ENCODE results near the gene CCDC32. TPM values are rescaled to one million over a fixed set of nuclear protein-coding genes. Genes with fewer than 3 reads are reported as not detected.

Gene CCDC32
- total RNA-seq, 1 donor from 2014 or later, result 25.6 TPM

GRCh38 chr15:40511472-40512133 is 53.2 kb downstream of the CCDC32 start:
- DNase-seq (ENCODE audit: low read depth), result no peak

GRCh38 chr15:40511093-40511471 is 53.8 kb downstream of the CCDC32 start:
- no peak for DNase-seq (ENCODE audit: low read depth)

DNA sequence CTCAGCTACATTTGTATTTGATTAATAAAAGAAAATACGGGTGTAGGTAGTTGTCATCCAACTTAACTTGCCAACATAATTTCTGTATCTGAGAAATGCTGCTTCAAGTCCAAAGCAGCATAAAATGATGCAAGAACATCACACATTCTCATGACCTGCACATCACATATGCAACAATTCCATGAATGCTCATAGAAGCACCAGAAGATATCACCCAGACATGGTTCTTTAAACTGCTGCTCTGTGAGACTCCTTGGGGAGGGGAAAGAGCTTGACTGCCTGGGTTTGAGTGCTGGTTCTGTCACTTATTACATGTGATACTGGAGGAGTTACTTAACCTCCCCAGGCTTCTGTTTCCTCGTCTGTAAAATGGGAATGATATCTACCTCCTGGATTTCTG is 54.6 kb downstream of the CCDC32 start:
- DNase-seq (ENCODE audit: low read depth), result no peak

- no peak for DNase-seq (ENCODE audit: low read depth)
Observed at GRCh38 chr15:40508216-40508615, 56.6 kb downstream of the CCDC32 start.

- DNase-seq (ENCODE audit: low read depth), result peak; percentile 40
Observed at GRCh38 chr15:40506964-40507571, 57.8 kb downstream of the CCDC32 start.

Other genes starting within 250 kb of the CCDC32 start
- 11.5 and 13.5 TPM in 2 replicates for gene INAFM2, start 241.3 kb downstream of the CCDC32 start, total RNA-seq
- 59.2 and 165 TPM in 2 replicates for gene CCDC9B, start 224.1 kb downstream of the CCDC32 start, total RNA-seq
- gene PHGR1, start 214.0 kb downstream of the CCDC32 start, total RNA-seq, result not detected in 2 replicates
- gene DISP2, start 206.8 kb downstream of the CCDC32 start, total RNA-seq, result 0.17 and 0.25 TPM in 2 replicates
- gene KNSTRN, start 182.3 kb downstream of the CCDC32 start, total RNA-seq, result 34.2 and 58.5 TPM in 2 replicates
- 37.5 and 68.8 TPM in 2 replicates for gene IVD, start 159.2 kb downstream of the CCDC32 start, total RNA-seq
- 6.8 and 17.5 TPM in 2 replicates for gene BAHD1, start 124.1 kb downstream of the CCDC32 start, total RNA-seq
- 5.2 and 18.5 TPM in 2 replicates for gene CHST14, start 94.1 kb downstream of the CCDC32 start, total RNA-seq
- 12.7 and 17.7 TPM in 2 replicates for gene RPUSD2, start 4.3 kb upstream of the CCDC32 start, total RNA-seq
- gene KNL1, start 29.2 kb upstream of the CCDC32 start, total RNA-seq, result 0.80 and 9.9 TPM in 2 replicates
- gene RAD51, start 130.1 kb upstream of the CCDC32 start, total RNA-seq, result 0.85 and 5.6 TPM in 2 replicates
- gene RMDN3, start 190.2 kb upstream of the CCDC32 start, total RNA-seq, result 17.2 and 27.0 TPM in 2 replicates
- 5.5 and 11.1 TPM in 2 replicates for gene GCHFR, start 199.0 kb upstream of the CCDC32 start, total RNA-seq
- gene C15orf62, start 204.9 kb upstream of the CCDC32 start, total RNA-seq, result 0.50 and 0.69 TPM in 2 replicates
- gene ZFYVE19, start 242.0 kb upstream of the CCDC32 start, total RNA-seq, result 24.5 and 30.6 TPM in 2 replicates
- 16.2 and 24.7 TPM in 2 replicates for gene DNAJC17, start 242.4 kb upstream of the CCDC32 start, total RNA-seq

Data from renal cortical epithelial cell (primary cell).